Tibial nerve (tissue), 4 donors: Measurements from ENCODE around the gene HGFAC. TPM values are rescaled to one million over a fixed set of nuclear protein-coding genes. Genes with fewer than 3 reads are reported as not detected.
A peak's percentile ranks its signal among the peaks of the same experiment; 100 is the strongest.

Experiments used
- DNase-seq, 2 donors: peaks; one replicate each; pipeline ENCODE4 v3.0.0-alpha.2; 2019; ENCODE audit warnings: low spot score in 2 of 2
- H3K27ac ChIP-seq, 4 donors: fragments of 200-600 bp; sonication (generic) in 3 of 4; one replicate each; pipeline ENCODE4 v1.5.1; 2017 to 2019; ENCODE audit warnings: mild to moderate bottlenecking in 1 of 4
- H3K27me3 ChIP-seq, 2 donors: fragments of 200-600 bp; sonication (generic) in 1 of 2; one replicate each; pipeline versions ENCODE4 v1.5.1 to v1.6.0; 2017 to 2019
- H3K36me3 ChIP-seq, 3 donors: fragments of 200-600 bp; sonication (generic); one replicate each; pipeline ENCODE4 v1.5.1; 2018 to 2019
- H3K4me1 ChIP-seq, 4 donors: fragments of 200-600 bp; sonication (generic) in 3 of 4; one replicate each; pipeline ENCODE4 v1.5.1; 2017 to 2019
- H3K4me3 ChIP-seq, 4 donors: fragments of 200-600 bp; sonication (generic) in 3 of 4; one replicate each; pipeline ENCODE4 v1.5.1; 2017 to 2019; ENCODE audit warnings: mild to moderate bottlenecking in 1 of 4, moderate library complexity in 1 of 4
- H3K9me3 ChIP-seq, 4 donors: fragments of 200-600 bp; sonication (generic) in 3 of 4; one replicate each; pipeline ENCODE4 v1.5.1; 2017 to 2019
- EP300 ChIP-seq, 2 donors: sonication (generic); formaldehyde crosslinking; IDR thresholded peaks; one replicate each; pipeline ENCODE4 v1.6.1; 2017; ENCODE audit warnings: antibody characterized with exemption in 2 of 2, mild to moderate bottlenecking in 1 of 2
- POLR2A ChIP-seq, 2 donors: fragments of 450-650 bp; IDR thresholded peaks; one replicate each; pipeline ENCODE4 v1.6.1; 2017; ENCODE audit warnings: antibody characterized with exemption in 2 of 2, mild to moderate bottlenecking in 2 of 2, moderate library complexity in 2 of 2
- WGBS, 2 donors: methylation state at CpG; one replicate each; pipeline ENCODE4 v1.1.5; 2018; 5-methylcytosine and 5-hydroxymethylcytosine counted together
- total RNA-seq, 4 donors: library from RNA; depleted of rRNA; stranded (reverse); fragments of >200 nt; gene quantifications; one replicate each; pipeline ENCODE4 v1.1.0, GENCODE V29; 2016
- TF ChIP-seq, protein P1 (sequence below), 5 experiments: fragments of 200-600 bp in 3 of 5; fragments of 450-650 bp in 2 of 5; sonication (generic) in 3 of 5; IDR thresholded peaks; one replicate each; pipeline ENCODE4 v1.5.1; 2016 to 2019; ENCODE audit warnings: antibody characterized with exemption in 5 of 5, mild to moderate bottlenecking in 3 of 5, moderate library complexity in 2 of 5

The HGFAC gene
- total RNA-seq, 4 donors from 2014 or later, result not detected

DNA sequence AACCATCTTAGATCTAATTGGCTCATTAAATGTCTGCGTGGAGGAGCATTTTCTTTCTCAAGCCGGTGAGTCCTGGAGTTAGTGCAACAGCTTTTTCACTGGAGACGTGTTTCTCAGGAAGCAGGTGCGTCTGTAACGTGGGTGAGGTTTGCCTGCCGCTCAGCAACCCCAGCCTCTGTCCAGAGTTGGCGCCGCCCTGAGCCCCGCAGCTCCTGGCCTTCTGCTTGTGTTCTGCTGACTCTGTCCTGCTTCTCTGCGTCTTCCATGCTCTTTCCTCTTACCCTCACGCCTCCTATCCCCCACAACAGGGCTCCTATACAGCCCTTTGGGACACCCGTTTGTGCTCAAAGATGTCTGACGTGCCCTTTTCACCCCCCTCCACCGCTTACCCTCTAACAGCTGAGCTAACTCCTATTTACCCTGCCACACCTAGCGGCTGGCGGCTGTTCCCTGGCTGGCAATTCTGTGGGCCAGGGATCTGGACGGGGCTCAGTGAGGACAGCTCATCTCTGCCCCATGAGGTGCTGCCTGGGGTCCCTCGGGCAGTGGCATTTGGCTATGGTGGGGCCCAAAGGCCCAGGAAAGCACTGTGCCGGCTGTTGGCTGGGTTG, 40.1 kb downstream of the HGFAC start:
- Histone ChIP-seq H3K4me1 (peaks cover 0 to 29% (median 5%) of the 10 kb centered on the region in 4 donors), H3K9me3 (no peaks in the 10 kb centered on the region), H3K27me3 (peaks cover 0 to 81% of the 10 kb centered on the region in 2 donors), H3K27ac (no peak overlapping the region), H3K4me3 (no peak overlapping the region), H3K36me3 (no peaks in the 10 kb centered on the region)
- TF ChIP-seq, protein P1, sequence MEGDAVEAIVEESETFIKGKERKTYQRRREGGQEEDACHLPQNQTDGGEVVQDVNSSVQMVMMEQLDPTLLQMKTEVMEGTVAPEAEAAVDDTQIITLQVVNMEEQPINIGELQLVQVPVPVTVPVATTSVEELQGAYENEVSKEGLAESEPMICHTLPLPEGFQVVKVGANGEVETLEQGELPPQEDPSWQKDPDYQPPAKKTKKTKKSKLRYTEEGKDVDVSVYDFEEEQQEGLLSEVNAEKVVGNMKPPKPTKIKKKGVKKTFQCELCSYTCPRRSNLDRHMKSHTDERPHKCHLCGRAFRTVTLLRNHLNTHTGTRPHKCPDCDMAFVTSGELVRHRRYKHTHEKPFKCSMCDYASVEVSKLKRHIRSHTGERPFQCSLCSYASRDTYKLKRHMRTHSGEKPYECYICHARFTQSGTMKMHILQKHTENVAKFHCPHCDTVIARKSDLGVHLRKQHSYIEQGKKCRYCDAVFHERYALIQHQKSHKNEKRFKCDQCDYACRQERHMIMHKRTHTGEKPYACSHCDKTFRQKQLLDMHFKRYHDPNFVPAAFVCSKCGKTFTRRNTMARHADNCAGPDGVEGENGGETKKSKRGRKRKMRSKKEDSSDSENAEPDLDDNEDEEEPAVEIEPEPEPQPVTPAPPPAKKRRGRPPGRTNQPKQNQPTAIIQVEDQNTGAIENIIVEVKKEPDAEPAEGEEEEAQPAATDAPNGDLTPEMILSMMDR (IDR thresholded peaks at IDR 0.05), result no peak
- no peak for TF ChIP-seq EP300 (IDR thresholded peaks at IDR 0.05)
- no peak for TF ChIP-seq POLR2A (IDR thresholded peaks at IDR 0.05)
- DNase-seq, result no peak
- WGBS, 2 donors, result 73 to 75% methylated on average over 18 to 19 of the region's 19 CpGs

DNA sequence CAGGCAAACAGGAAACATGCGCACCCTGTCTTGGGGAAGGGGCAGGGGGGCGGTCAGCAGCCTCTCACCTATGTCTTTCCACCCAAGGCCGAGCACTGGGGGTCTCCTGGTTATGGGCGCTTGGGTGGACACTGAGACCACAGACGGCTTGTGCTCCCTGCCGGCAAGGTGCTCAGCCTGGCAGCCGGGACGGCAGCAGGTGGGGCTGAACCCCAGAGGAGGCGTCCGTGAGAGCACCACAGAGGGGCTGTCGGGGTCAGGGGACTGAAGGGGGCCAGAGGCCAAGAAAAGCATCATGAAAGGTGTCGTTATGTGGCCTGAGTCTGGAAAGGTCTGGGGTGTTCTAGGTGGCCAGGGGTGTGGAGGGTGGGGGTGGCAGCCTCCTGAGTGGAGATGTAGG, 40.9 kb downstream of the HGFAC start:
- DNase-seq, result no peak
- Histone ChIP-seq H3K27me3 (peaks cover 0 to 86% of the 10 kb centered on the region in 2 donors), H3K36me3 (no peaks in the 10 kb centered on the region), H3K4me1 (peaks cover 0 to 29% (median 5%) of the 10 kb centered on the region in 4 donors), H3K27ac (no peak overlapping the region), H3K9me3 (no peaks in the 10 kb centered on the region), H3K4me3 (no peak overlapping the region)
- WGBS, 2 donors, result 82 to 86% methylated on average over 8 to 12 of the region's 12 CpGs
- no peak for TF ChIP-seq POLR2A (IDR thresholded peaks at IDR 0.05)
- TF ChIP-seq, protein P1 (IDR thresholded peaks at IDR 0.05), result no peak
- no peak for TF ChIP-seq EP300 (IDR thresholded peaks at IDR 0.05)

DNA sequence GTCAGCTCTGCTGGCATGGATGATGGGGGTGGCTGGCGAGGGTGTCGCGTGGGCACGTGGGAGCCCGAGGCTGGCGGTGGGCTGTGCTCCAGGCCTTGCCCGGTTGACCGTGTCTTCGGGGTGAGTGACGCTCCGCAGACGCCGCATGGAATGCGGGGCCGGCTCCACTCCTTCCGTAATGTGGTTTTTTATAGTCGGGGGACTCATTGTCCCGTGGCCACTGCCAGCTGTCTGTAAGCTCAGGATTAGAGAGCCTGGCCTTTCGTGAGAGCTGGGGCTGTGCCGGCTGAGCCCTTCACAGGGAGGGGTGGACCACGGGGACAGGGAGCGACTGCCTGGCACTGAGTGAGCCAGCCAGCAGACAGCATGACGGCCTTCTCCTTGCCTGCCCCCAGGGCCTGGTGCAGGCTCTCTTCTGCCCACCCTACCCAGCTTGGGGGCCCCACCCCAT, 41.7 kb downstream of the HGFAC start:
- no peak overlapping the region for H3K27ac ChIP-seq
- peaks cover 0 to 29% (median 5%) of the 10 kb centered on the region in 4 donors for H3K4me1 ChIP-seq
- H3K4me3 ChIP-seq, result no peak overlapping the region
- no peaks in the 10 kb centered on the region for H3K36me3 ChIP-seq
- no peaks in the 10 kb centered on the region for H3K9me3 ChIP-seq
- no peak for DNase-seq
- H3K27me3 ChIP-seq, result peaks cover 0 to 86% of the 10 kb centered on the region in 2 donors
- 26 to 39% methylated on average over 5 to 23 of the region's 23 CpGs for WGBS, 2 donors
- TF ChIP-seq, protein P1 (IDR thresholded peaks at IDR 0.05), result no peak
- no peak for TF ChIP-seq POLR2A (IDR thresholded peaks at IDR 0.05)

DNA sequence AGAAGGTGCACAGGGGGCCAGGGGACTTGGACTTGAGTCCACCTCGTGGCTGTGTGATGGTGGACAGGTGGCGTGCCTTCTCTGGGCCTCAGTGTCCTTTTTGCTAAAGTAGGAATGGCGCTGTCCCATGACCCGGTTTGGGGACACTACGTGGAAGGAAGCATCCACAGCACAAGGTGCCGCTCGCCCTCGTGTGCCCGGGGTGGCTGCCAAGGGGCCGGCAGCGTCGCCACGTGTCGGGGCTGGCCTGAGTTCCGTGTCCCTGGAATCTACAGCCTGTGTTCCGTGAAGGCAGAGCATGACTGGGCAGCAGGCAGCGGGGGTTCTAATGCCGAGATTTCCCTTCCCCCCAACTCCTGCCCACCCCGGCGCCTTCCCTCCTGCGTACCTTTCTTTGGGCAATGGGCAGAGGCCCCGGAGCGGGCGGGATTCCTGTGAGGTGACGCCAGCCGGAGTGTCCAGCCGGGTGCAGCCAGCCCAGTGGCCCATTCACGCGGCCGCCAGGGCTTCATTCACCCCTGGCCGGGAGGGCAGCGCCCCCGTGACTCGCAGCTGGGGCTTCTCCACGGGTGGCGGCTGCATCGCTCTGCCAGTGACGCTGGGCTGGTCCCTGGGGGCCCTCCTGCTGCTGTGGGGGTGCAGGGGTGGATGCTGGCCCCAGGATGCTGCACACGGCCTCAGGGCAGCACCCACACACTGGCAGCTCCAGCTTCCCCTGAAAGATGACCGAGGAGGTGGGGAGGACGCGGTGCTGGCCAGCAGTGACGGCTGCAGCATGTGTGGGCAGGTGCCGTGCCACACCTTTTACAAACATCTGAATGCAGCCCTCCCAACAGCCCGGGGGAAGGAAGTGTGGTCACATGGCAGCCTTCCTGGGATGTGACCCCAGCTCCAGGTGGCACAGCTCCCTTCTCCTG, 42.5 kb downstream of the HGFAC start:
- Histone ChIP-seq H3K36me3 (no peaks in the 10 kb centered on the region), H3K27ac (no peak overlapping the region), H3K9me3 (no peaks in the 10 kb centered on the region), H3K4me3 (peak overlapping the region in 1 of 4 donors; percentile 15), H3K4me1 (peaks cover 0 to 29% (median 5%) of the 10 kb centered on the region in 4 donors), H3K27me3 (peaks cover 0 to 91% of the 10 kb centered on the region in 2 donors)
- no peak for DNase-seq
- WGBS, 2 donors, result 58 to 74% methylated on average over 31 to 44 of the region's 45 CpGs
- TF ChIP-seq POLR2A (IDR thresholded peaks at IDR 0.05) (no peak), EP300 (IDR thresholded peaks at IDR 0.05) (no peak)
- TF ChIP-seq, protein P1 (IDR thresholded peaks at IDR 0.05), result no peak
